SJCRH30 (cell line): ENCODE data around the gene GRIA1. TPM values are rescaled to one million over a fixed set of nuclear protein-coding genes. Genes with fewer than 3 reads are reported as not detected.

Source experiments
- DNase-seq, 2 experiments: peaks; one replicate each; pipeline ENCODE4 v3.0.0-alpha.2; 2015 to 2020
- H3K27ac ChIP-seq: fragments of 250-450 bp; sonication (Bioruptor Pico); 2 replicates; pipeline ENCODE4 v1.5.1; 2020; ENCODE audit warnings: mild to moderate bottlenecking, moderate library complexity
- H3K27me3 ChIP-seq: fragments of 250-450 bp; sonication (Bioruptor Pico); 2 replicates; pipeline ENCODE4 v1.5.1; 2020; ENCODE audit warnings: mild to moderate bottlenecking, moderate library complexity
- H3K36me3 ChIP-seq: fragments of 250-450 bp; sonication (Bioruptor Pico); 2 replicates; pipeline ENCODE4 v1.5.1; 2020; ENCODE audit warnings: mild to moderate bottlenecking, moderate library complexity
- H3K4me1 ChIP-seq: fragments of 250-450 bp; sonication (Bioruptor Pico); 2 replicates; pipeline ENCODE4 v1.5.1; 2020; ENCODE audit warnings: mild to moderate bottlenecking, moderate library complexity
- H3K4me3 ChIP-seq: fragments of 250-450 bp; sonication (Bioruptor Pico); 2 replicates; pipeline ENCODE4 v1.5.1; 2020; ENCODE audit warnings: mild to moderate bottlenecking, moderate library complexity
- H3K9me3 ChIP-seq: fragments of 250-450 bp; sonication (Bioruptor Pico); replicated peaks from 2 replicates; pipeline ENCODE4 v1.5.1; 2020; ENCODE audit warnings: mild to moderate bottlenecking, moderate library complexity
- total RNA-seq: library from RNA; depleted of rRNA; stranded (reverse); fragments of >200 nt; shearing (Covaris generic); gene quantifications from 2 replicates; pipeline ENCODE4 v1.2.3, GENCODE V29; 2014

The GRIA1 gene
- total RNA-seq, 1 experiment from 2014 or later: not detected

GRCh38 chr5:153753645-153754432, 263.4 kb downstream of the GRIA1 start:
- no peaks in the 10 kb centered on the region for H3K36me3 ChIP-seq
- H3K4me3 ChIP-seq: no peak overlapping the region
- 0 out of 2 replicates have a peak, but pooled peaks cover 4% of the 10 kb centered on the region for H3K27me3 ChIP-seq
- no peaks in the 10 kb centered on the region for H3K4me1 ChIP-seq
- H3K27ac ChIP-seq: no peak overlapping the region
- DNase-seq: no peak
- no peaks in the 10 kb centered on the region for H3K9me3 ChIP-seq

- Histone ChIP-seq H3K9me3 (no peaks in the 10 kb centered on the region), H3K4me1 (no peaks in the 10 kb centered on the region), H3K27me3 (0 out of 2 replicates have a peak, but pooled peaks cover 4% of the 10 kb centered on the region), H3K36me3 (no peaks in the 10 kb centered on the region), H3K27ac (no peak overlapping the region), H3K4me3 (no peak overlapping the region)
- DNase-seq: no peak
These were observed 265.5 kb downstream of the GRIA1 start for GRCh38 chr5:153755913-153756500.

GRCh38 chr5:153756540-153756939, 266.1 kb downstream of the GRIA1 start:
- no peak for DNase-seq
- H3K9me3 ChIP-seq: no peaks in the 10 kb centered on the region
- no peak overlapping the region for H3K4me3 ChIP-seq
- no peaks in the 10 kb centered on the region for H3K4me1 ChIP-seq
- no peaks in the 10 kb centered on the region for H3K36me3 ChIP-seq
- H3K27me3 ChIP-seq: 0 out of 2 replicates have a peak, but pooled peaks cover 4% of the 10 kb centered on the region
- no peak overlapping the region for H3K27ac ChIP-seq

- H3K4me3 ChIP-seq: no peak overlapping the region
- no peak for DNase-seq
- no peak overlapping the region for H3K27ac ChIP-seq
- H3K27me3 ChIP-seq: no peaks in the 10 kb centered on the region
- no peaks in the 10 kb centered on the region for H3K36me3 ChIP-seq
- H3K9me3 ChIP-seq: no peaks in the 10 kb centered on the region
- H3K4me1 ChIP-seq: no peaks in the 10 kb centered on the region
These were observed 275.5 kb downstream of the GRIA1 start for GRCh38 chr5:153765987-153766386.

GRCh38 chr5:153767221-153768188, 277.0 kb downstream of the GRIA1 start:
- no peaks in the 10 kb centered on the region for H3K27me3 ChIP-seq
- no peaks in the 10 kb centered on the region for H3K4me1 ChIP-seq
- no peaks in the 10 kb centered on the region for H3K9me3 ChIP-seq
- H3K36me3 ChIP-seq: no peaks in the 10 kb centered on the region
- no peak for DNase-seq
- H3K27ac ChIP-seq: no peak overlapping the region
- H3K4me3 ChIP-seq: no peak overlapping the region

- Histone ChIP-seq H3K36me3 (no peaks in the 10 kb centered on the region), H3K27me3 (no peaks in the 10 kb centered on the region), H3K4me3 (no peak overlapping the region), H3K4me1 (no peaks in the 10 kb centered on the region), H3K9me3 (no peaks in the 10 kb centered on the region), H3K27ac (no peak overlapping the region)
- no peak for DNase-seq
These were observed 279.6 kb downstream of the GRIA1 start for GRCh38 chr5:153770066-153770465.

GRCh38 chr5:153774686-153775085, 284.2 kb downstream of the GRIA1 start:
- Histone ChIP-seq H3K4me3 (no peak overlapping the region), H3K27me3 (peaks cover 6% of the 10 kb centered on the region; the same call in 1 of the 2 replicates), H3K27ac (no peak overlapping the region), H3K9me3 (no peaks in the 10 kb centered on the region), H3K4me1 (no peaks in the 10 kb centered on the region), H3K36me3 (no peaks in the 10 kb centered on the region)
- no peak for DNase-seq

- H3K4me3 ChIP-seq: no peak overlapping the region
- no peaks in the 10 kb centered on the region for H3K4me1 ChIP-seq
- no peaks in the 10 kb centered on the region for H3K9me3 ChIP-seq
- DNase-seq: no peak
- peaks cover 6% of the 10 kb centered on the region; the same call in 1 of the 2 replicates for H3K27me3 ChIP-seq
- no peak overlapping the region for H3K27ac ChIP-seq
- no peaks in the 10 kb centered on the region for H3K36me3 ChIP-seq
These were observed 285.5 kb downstream of the GRIA1 start for GRCh38 chr5:153775923-153776322.

- Histone ChIP-seq H3K4me1 (no peaks in the 10 kb centered on the region), H3K36me3 (no peaks in the 10 kb centered on the region), H3K27ac (no peak overlapping the region), H3K4me3 (no peak overlapping the region), H3K9me3 (no peaks in the 10 kb centered on the region), H3K27me3 (peaks cover 6% of the 10 kb centered on the region; the same call in 1 of the 2 replicates)
- no peak for DNase-seq
These were observed 287.5 kb downstream of the GRIA1 start for GRCh38 chr5:153777681-153778581.

GRCh38 chr5:153779836-153780235, 289.4 kb downstream of the GRIA1 start:
- Histone ChIP-seq H3K4me3 (no peak overlapping the region), H3K27me3 (peaks cover 6% of the 10 kb centered on the region; the same call in 1 of the 2 replicates), H3K4me1 (no peaks in the 10 kb centered on the region), H3K36me3 (no peaks in the 10 kb centered on the region), H3K27ac (no peak overlapping the region), H3K9me3 (no peaks in the 10 kb centered on the region)
- no peak for DNase-seq

- no peaks in the 10 kb centered on the region for H3K4me1 ChIP-seq
- H3K27me3 ChIP-seq: peaks cover 4% of the 10 kb centered on the region; the same call in 1 of the 2 replicates
- no peaks in the 10 kb centered on the region for H3K9me3 ChIP-seq
- no peak overlapping the region for H3K4me3 ChIP-seq
- H3K27ac ChIP-seq: no peak overlapping the region
- no peaks in the 10 kb centered on the region for H3K36me3 ChIP-seq
- no peak for DNase-seq
These were observed 290.6 kb downstream of the GRIA1 start for GRCh38 chr5:153780876-153781705.

GRCh38 chr5:153782589-153783361, 292.3 kb downstream of the GRIA1 start:
- no peaks in the 10 kb centered on the region for H3K27me3 ChIP-seq
- H3K4me3 ChIP-seq: no peak overlapping the region
- no peaks in the 10 kb centered on the region for H3K9me3 ChIP-seq
- H3K36me3 ChIP-seq: no peaks in the 10 kb centered on the region
- no peak overlapping the region for H3K27ac ChIP-seq
- no peaks in the 10 kb centered on the region for H3K4me1 ChIP-seq
- DNase-seq: no peak

GRCh38 chr5:153783362-153783658, 292.8 kb downstream of the GRIA1 start:
- H3K27me3 ChIP-seq: no peaks in the 10 kb centered on the region
- no peak for DNase-seq
- no peaks in the 10 kb centered on the region for H3K4me1 ChIP-seq
- no peak overlapping the region for H3K4me3 ChIP-seq
- no peaks in the 10 kb centered on the region for H3K36me3 ChIP-seq
- no peak overlapping the region for H3K27ac ChIP-seq
- H3K9me3 ChIP-seq: no peaks in the 10 kb centered on the region
